ENCODE data around the gene OR5H2.
"Not testable (repeated sequence)": the region's sequence is repeated elsewhere in the genome, so short reads cannot be mapped to it uniquely, and the experiment has no call there.

OR5H2 gene

DNA sequence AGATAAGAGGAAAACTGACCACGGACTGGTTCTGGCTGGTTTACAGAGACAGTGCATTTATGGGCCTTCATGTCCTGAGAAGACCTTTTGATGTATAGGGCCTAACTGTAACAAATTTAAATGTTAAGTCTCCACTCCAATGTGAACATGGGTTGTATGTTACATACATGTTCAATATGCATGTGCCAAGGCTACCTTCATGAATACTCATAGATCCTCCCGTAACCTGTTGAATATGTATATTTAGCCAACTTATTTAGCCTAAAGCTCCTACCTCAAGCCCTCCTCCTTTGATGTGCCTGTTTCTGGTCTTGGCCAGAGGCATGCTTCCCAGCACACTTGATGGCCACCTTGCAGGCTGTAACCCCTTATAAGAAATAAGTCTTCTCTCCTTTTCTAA lies at the start of gene OR5H2:
Gene OR5H2, plus strand, starts transcription at position 301 of the 400 bp plus-strand sequence. CDS start 398 bp downstream, outside the sequence.
- no peak for DNase-seq (ENCODE audit: low read depth, low spot score)

DNA sequence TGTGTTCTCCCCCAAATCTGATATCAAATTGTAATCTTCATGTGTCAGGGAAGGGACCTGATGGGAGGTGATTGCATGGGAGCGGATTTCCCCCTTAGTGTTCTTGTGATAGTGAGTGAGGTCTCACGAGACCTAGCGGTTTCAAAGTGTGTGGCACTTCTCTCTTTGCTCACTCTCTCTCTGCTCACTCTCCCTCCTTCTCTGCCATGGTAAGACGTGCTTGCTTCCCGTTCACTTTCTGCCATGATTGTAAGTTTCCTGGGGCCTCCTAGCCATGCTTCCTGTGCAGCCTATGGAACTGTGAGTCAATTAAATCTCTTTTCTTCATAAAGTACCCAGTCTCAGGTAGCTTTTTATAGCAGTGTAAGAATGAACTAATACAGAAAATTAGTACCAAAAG lies 48.8 kb upstream of the OR5H2 start:
- DNase-seq (ENCODE audit: low read depth, low spot score), result no peak

DNA sequence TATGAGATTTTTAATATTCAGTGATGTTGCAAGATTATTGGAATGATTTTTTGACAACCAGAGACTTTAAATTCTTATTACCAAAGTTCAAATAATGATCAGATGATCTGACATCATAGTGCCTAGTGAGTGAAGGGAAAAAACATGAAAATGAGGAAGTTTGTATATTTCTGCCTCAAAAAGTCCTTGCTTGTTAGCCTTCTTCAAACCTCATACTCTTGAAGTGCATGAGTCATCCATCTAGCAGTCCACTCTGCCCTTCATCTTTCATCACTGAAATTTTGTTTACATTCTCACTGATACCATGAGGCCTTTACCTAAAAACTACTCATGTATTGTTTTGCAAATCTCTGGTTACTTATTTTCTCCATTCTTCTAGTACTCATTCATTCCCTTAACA lies 42.2 kb upstream of the OR5H2 start:
- DNase-seq (ENCODE audit: low read depth, low spot score), result no peak

DNA sequence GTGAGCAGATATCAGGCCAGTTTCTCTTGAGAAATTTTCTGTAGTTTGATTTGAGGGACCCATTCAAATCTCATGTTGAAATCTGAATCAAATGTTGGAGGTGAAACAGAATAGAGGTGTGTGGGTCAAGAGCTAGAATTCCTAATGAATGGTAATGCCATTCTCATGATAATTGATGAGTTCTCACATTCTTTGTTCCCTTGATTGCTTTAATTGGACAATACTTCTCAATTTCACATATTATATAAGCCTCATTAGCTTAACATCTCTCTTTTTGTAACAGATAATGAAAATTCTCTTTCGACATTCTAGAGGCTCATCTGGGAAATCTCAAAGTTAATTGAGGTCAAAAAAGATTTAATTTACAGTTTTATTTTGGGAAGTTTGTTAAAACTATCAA lies 40.1 kb upstream of the OR5H2 start:
- no peak for DNase-seq (ENCODE audit: low read depth, low spot score)

DNA sequence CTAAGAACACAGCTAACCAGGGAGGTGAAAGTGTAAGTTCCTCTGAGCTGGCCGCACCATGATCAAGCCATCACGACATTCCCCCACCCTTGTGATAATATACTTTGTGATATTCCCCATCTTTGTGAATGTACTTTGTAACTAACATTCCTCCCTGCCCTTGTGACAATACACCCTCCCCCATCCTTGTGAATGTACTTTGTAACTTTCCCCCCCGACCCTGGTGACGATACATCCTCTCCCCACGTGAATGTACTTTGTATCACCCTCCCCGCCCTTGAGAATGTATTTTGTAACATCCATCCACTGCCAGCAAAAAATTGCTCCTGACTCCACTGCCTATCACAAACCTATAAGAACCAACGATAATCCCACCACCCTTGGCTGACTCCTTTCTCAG lies 38.5 kb upstream of the OR5H2 start:
- DNase-seq (ENCODE audit: low read depth, low spot score), result no peak

DNA sequence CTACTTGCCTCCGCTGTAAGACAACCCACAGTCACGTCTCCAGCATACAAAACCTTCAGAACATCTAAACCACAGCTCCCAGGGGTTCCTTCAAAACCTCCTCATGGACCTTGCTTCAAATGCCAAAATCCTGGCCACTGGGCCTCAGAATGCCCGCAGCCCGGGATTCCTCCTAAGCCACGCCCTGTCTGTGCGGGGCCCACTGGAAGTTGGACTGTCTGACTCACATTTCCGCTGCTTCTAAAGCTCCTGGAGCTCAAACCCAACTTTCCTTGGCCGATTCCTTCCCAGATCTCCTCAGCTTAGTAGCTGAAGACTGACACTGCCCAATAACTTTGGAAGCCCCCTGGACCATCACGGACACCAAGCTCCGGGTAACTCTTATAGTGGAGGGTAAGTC lies 36.2 kb upstream of the OR5H2 start:
- no peak for DNase-seq (ENCODE audit: low read depth, low spot score)

DNA sequence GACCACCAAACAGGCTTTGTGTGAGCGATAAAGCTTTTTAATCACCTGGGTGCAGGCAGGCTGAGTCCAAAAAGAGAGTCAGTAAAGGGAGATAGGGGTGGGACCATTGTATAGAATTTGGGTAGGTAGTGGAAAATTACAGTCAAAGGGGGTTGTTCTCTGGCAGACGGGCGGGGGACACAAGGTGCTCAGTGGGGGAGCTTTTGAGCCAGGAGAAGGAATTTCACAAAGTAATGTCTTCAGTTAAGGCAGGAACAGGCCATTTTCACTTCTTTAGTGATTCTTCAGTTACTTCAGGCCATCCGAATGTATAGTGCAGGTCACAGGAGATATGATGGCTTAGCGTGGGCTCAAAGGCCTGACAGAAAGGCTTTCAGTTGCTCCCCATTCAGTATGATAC lies 26.3 kb upstream of the OR5H2 start:
- not testable (repeated sequence) for DNase-seq (ENCODE audit: low read depth, low spot score)

DNA sequence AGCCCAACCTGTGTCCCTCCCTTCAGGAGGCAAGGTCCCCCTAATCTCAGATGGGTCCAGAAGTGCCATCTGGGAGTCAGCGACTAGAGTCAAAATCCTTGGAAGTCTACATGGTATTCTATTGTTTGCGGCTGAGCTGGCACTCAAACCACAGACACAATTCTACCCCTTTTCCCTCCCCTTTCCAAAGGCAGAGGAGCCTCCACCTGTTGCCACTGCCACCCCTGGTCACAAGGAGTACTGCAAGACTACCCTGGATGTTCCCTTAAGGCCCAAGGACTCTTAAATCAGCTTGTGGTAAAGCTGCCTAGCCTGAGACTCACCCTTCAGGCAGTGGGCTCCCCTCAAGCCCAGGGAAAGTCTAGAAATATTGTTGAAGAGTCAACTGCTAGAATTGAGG lies 22.6 kb upstream of the OR5H2 start:
- DNase-seq (ENCODE audit: low read depth, low spot score), result no peak

DNA sequence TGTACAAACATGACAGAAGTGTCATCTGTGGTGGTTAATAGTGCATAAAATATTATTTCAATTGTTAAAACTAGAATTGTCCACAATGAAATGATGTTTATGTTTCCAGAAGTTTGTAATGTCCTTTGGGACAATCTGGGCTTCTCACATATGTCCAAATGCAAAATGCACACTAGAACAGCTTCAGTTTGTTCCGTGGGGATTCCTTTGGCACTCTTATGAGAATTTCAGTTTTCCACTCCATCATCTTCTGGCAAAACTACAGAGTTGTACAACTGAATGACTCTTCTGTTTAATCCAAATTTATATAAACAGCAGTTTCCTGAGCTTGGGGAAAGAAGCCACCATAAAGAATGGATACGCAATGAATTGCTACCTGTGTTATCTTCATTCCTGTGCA lies 20.3 kb upstream of the OR5H2 start:
- DNase-seq (ENCODE audit: low read depth, low spot score), result no peak

DNA sequence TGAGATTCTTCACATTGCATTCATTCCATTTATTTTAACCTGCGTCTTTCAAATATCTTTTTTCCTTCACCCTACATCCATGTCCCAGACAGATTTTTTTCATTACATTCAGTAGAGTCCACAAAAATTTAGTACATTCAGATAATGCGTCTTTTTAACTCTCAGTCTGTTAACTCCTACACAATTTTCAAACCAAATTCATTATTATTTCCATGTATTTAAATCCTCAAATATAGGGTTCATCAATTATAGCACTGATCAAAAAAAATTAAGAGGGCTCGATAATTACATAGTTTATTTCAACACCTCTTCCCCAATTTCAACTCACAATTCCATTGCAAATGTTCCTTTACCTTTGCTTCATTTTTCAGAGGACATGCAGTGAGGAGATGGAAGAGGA lies 18.4 kb upstream of the OR5H2 start, which contains the start of gene OR5H6:
Gene OR5H6, plus strand, starts transcription at position 301 of the 400 bp plus-strand sequence. Its CDS starts 89 bp downstream, at position 390.
- DNase-seq (ENCODE audit: low read depth, low spot score), result no peak

DNA sequence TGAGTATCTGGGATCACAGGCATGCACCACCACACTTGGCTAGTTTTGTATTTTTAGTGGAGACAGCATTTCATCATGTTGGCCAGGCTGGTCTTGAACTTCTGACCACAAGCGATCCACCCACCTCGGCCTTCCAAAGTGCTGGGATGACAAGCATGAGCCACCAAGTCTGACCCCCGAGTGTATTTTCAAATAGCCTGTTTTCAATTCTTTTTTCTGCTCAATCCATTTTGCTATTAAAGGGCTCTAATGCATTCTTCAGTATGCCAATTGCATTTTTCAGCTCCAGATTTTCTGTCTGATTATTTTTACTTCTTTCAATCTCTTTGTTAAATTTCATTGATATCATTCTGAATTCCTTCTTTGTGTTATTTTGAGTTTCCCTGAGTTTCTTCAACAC lies 12.5 kb upstream of the OR5H2 start:
- no peak for DNase-seq (ENCODE audit: low read depth, low spot score)

DNA sequence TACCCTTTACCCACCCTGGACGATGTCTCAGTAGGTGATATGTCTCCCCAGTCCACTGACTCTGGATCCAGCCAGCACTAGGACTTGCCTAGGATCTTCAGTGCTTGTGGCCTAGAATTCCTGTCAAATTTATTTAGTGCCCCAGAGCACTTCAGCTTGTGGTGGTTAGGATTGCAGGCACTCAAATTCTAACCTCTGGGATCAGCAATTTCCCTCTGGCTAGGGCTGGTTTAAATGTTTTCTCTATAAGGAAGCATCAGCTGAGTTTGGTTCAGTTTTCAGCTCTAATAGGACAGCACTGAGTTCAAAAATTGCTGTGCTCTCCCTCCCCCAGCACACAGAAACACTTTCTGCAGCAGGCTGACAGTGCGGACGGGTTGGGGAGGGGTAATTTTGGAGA lies 10.2 kb upstream of the OR5H2 start:
- no peak for DNase-seq (ENCODE audit: low read depth, low spot score)

DNA sequence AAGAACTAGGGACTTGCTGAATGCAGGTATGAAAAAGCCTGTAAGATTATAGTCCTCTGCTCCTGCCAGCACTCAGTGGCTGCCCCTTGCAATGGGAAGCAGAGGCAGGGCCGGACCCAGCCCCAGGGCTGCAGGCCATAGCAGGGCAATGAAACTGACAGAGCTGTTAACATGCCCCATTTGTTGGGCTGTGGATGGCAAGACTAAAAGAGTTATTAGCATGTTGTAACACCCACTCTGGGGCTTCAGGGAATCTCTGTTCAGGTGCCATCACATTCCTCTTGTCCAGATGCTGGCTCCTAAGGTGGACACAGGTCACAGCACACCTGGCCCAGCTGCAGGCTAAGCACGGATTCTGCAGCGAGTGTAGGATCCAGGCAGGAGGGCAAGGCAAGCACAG lies 7.4 kb upstream of the OR5H2 start:
- no peak for DNase-seq (ENCODE audit: low read depth, low spot score)

DNA sequence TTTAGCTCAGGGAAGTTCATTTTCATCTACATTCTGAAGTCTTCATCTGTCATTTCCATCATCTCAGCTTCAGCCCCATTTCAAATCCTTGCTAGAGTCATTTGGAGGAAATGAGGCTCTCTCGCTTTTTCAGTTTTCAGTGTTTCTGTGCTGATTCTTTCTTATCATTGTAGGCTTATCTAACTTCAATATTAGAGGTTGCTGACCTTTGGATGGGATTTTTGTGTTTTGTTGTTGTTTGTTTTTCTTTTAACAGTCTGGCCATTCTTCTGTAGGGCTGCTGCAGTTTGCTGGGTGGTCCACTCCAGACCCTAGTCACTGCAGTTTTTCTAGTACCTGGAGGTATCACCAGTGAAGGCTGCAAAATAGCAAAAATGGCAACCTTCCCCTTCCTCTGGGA lies 8.6 kb downstream of the OR5H2 start:
- DNase-seq (ENCODE audit: low read depth, low spot score), result no peak

DNA sequence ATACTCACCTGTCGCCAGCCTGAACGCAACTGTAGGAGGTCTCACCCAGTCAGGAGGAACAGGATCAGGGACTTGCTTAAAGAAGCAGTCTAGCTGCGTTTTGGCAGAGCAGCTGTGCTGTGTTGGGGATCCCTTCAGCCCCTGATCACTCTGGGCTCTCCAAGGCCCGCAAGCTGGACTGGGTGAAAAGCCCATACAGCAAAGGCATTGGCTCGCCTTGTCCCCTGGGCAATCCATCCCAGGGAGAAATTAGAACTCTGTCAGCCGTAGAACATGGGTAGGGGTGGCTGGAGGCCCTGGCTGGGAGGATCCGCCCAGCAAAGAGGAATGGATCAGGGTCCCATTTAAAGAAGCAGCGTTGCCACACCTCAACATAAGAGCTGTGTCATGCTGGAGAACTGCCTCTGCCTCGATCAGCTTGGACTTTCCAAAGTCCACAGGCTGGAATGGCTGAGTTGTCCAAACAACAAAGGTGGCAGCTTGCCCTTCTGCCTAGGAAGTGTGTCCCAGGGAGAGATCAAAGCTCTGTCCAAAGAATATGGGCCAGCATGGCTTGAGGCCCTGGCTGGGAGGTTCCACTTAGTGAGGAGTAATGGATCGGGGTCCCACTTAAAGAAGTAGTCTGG lies 9.1 kb downstream of the OR5H2 start:
- no peak for DNase-seq (ENCODE audit: low read depth, low spot score)

DNA sequence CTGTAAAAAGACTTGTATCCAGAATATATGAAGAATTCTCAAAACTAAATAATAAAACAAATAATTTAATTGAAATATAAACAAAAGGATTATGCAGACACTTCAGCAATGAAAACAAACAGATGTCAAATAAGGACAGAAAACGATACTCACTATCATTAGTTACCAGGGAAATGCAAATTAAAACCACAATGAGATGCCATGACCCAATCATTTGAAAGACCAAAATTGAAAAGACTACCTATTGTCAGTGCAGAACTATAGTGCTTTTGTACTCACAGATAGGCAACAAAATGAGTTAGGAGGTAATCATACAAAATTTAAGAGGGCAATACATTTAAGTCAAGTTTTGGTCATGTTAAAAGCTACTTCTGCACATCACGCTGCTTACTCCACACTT lies 39.8 kb downstream of the OR5H2 start:
- no peak for DNase-seq (ENCODE audit: low read depth, low spot score)

DNA sequence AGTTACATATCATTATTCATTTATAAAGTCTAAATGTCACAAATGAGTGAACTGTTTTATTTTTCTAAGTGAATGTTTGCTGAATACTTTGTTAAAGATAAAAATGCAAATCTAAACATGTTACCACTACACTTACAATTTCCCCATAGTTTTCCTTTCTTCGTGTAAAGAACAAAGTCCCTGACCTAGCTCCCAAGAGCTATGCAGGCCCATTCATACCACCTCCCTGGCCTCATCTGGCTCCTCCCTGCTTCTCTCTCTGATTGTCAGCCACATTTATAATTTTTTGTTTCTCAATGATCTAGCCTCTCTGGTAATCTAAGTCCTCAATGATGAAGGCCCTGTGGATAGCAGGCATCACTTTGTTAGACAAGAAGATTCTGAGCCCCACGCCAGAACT lies 40.4 kb downstream of the OR5H2 start:
- DNase-seq (ENCODE audit: low read depth, low spot score), result no peak

DNA sequence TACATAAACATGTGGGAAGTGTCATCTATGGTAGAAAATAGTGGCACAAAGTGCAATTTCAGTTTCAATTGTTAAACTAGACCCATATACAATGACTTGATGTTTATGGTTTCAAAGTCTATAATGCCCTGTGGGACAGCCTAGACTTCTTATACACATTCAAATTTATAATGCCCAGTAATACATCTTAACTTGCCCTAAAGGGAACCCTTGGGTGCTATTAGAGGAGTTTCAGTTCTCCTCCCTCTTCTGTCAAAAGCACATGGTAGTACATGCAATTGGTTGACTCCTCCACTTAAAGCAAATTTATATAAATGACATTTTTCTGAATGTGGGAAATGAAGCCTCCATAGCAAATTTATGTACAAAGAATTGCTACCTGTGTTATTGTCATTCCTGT lies 41.1 kb downstream of the OR5H2 start:
- no peak for DNase-seq (ENCODE audit: low read depth, low spot score)

DNA sequence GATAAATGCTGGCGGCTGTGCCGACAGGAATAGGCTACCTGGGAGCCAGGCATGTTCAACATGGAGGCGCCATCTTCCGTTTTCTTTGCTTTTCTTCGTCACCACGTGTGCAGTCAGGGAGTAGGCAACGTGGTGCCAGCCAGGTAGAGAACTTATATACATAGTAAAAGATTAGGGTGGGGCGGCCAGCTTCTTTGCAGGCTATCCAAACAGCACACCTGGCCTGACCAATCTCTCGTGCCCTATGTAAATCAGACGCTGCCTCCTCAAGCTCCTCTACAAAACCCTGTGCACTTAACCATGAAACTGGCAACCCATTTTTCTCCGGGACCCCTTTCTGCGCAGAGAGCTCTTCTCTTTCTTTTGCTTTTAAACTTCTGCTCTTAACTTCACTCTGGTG lies 42.8 kb downstream of the OR5H2 start:
- no peak for DNase-seq (ENCODE audit: low read depth, low spot score)

DNA sequence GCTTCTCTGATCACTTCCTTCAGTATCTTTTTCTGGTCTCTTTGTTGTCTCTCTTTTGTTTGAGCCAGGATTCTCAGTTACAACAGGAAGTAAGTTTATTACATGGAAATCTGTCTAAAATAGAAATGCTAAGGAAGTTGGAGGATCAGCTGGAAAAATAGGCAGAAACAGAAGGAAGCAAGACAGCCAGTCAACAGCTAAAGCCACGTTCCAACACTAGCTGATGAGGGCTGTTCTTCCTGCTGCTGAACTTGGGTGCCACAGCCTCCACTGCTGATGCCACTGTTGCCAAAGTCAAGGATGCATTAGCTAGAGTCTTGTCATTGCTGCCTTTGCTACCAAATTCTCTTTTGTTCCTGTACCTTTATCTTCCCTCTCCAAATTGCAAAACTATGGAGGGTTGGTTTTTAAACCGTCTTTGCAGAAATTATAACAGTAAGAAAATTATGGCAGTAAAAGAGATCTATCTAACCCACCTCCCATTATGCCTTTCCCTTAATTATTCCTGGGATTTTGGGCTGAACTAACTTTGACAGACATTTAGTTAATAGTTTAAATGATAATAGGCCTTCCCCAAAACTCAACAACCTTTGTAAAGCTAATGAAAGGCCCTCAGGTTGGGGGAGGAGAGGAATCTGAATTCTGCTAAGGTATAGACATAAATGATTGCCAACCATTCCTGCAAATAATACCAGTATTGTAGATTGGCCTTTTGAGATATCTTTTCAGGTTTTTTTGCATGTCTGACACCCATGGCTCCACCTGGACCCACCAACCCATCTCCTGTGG lies 44.0 kb downstream of the OR5H2 start:
- DNase-seq (ENCODE audit: low read depth, low spot score), result no peak

DNA sequence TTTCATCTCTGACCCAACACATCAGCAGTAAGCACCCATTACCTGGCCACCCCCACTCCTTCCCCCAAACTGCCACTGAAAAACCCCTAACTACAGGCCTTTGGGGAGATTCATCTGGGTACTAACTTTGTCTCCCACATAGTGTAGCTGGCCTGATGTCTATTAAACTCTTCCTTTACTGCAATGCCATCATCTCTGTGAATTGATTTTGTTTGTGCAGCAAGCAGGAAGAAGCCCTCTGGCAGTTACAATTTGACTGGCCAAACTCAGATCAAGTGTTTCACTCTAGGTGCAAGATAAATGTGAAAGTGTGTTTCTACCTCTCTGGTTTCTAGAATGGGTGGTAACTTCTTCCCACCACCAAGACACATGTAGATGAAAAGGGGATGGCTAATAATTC lies 44.6 kb downstream of the OR5H2 start:
- DNase-seq (ENCODE audit: low read depth, low spot score), result no peak

DNA sequence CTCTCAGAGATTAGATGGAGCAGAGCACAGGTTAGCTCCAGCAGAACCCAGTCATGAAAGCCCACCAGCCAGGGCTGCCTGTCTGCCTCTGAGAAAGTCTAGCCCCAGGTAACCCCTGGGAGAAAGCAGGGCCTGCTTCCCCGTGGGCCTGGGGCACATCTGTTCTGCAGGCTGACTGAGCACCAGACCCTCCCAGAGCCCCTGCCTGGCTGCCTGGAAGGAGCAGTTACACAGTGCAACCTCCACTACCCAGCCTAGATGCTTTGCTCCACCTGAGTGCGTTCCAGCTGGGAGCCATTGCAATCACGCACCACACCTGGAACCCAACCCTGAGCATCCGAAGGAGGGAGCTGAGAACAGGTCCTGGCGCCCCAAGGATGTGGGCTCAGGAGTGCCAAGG lies 46.6 kb downstream of the OR5H2 start:
- no peak for DNase-seq (ENCODE audit: low read depth, low spot score)

DNA sequence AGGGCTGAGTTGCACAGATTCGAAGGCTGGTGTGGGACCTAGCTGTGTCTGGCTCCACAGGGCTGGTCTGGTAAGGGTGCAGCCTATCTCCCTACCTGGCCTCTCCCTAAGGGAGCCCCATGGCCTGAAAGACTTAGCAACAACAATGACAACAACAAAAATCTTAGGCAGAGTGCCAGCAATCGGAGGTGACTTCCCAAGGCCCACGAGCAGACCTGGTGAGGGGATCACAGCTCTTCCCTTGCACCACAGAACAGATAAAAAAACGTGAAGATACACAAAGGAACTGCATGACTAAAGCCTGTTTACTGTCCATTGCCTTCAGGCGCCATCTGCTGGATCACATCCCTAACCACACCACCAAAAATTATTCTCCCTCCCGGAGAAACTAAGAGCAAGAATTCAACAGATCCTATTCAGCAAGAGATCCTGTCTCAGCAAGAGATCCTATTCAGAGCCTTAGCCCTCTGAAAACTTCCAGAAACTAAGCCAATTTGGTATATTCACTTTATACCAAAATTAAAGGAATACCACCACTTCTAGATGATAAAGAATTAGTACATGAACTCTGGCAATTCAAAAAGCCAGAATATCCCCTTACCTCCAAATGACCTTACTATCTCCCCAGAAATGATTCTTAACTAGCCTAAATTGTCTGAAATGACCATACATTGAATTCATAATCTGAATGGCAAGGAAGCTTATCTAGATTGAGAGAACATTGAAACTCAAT lies 47.3 kb downstream of the OR5H2 start:
- peak; percentile 59 for DNase-seq (ENCODE audit: low read depth, low spot score)
